Measurements from ENCODE around the gene ENPP6.
"Not testable (repeated sequence)": the region's sequence is repeated elsewhere in the genome, so short reads cannot be mapped to it uniquely, and the experiment has no call there.

Gene ENPP6

DNA sequence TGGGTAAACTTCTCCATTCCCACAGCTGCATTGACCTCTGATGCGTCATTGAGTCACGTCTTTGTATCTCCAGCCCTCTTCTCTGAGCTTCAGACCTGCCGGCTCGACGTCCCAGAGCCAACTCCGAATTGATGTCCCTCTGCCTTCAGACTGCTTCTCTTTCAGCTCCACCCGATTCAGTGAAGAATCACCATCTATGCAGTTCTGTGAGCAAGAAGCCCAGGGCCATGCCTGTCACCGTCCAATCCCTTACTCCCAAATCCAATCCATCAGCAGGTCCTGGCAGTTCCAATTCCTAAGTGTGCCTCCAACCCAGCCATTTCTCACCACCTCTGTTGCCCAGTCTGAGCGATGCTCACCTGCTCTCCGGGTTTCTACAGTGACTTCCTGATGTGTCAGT lies 70.7 kb downstream of the ENPP6 start:
- DNase-seq, result no peak

- DNase-seq, result no peak
These were observed 72.1 kb downstream of the ENPP6 start for GRCh38 chr4:184145596-184145995.

- DNase-seq, result no peak
These were observed 73.7 kb downstream of the ENPP6 start for GRCh38 chr4:184143770-184144564.

GRCh38 chr4:184142121-184143000 lies 75.3 kb downstream of the ENPP6 start:
- no peak for DNase-seq

GRCh38 chr4:184140901-184141300 lies 76.8 kb downstream of the ENPP6 start:
- DNase-seq, result not testable (repeated sequence)

GRCh38 chr4:184136525-184136924 lies 81.1 kb downstream of the ENPP6 start:
- DNase-seq, result no peak

- DNase-seq, result no peak
These were observed 90.9 kb downstream of the ENPP6 start for GRCh38 chr4:184126800-184127199.

DNA sequence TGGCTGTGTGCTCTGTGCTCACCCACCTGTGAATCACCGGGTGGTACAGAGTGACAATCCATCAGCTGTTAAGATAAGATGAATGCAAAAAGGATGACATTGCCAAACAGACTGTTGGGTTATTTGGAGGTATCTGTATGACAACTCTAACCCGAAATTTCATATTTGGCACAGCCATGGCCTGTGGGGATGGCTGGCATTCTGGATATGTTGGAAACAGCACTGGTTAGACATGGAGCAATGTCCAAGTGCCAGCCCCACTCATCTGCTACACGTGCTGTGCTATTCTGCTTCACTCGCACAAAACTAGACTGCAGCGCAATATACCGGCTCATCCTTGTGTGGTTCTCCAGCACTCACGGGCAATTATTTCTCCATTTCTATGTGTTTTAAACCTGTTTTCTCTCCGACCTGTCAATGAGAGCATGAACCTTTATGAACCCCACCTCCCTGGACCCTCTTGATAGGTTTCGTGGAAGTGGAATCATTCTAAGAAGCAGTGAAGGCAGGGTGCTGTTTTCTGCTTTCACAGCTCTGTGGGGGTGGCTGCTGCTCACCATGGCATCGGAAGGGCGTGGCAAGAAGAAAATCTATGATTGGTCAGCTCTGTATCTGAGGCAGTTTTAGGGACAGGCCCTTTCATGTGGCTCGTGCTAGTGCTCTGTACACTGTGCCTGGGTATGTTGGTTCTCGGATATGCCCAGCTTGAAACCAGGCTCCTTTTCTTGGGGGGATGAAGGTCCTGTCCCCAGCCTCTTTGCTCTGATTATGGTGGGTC lies 94.9 kb downstream of the ENPP6 start:
- DNase-seq, result no peak

DNA sequence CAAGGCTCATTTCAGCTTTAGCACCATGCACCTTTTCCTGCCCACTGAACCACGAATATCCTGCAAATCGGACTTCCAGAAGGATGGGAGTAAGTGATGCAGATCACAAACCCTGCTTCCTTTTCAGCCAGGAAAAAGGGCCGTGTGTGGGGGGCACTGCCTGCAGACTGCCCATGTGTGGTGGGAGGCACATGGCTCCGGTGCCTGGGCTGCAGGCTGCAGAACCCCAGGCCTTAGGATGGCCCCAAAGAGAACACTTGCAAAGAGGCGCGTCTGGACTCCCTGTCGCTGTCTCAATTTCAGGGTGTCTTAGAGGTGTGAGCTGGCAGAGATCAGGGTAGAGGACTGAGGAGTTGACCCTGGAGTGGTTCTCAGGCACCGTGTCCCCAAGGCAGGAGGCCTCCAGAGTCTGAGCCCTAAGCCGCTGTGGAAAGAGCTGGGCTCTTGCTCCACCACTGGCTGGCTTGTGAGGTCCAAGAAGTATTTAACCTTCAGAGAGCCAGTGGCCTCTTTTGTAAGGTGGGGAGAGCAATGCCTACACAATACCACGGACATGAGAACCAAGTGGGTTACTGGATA lies 97.0 kb downstream of the ENPP6 start:
- DNase-seq, result no peak

- no peak for DNase-seq
These were observed 99.9 kb downstream of the ENPP6 start for GRCh38 chr4:184117662-184118199.

- DNase-seq, result no peak
These were observed 102.3 kb downstream of the ENPP6 start for GRCh38 chr4:184115399-184115798.

DNA sequence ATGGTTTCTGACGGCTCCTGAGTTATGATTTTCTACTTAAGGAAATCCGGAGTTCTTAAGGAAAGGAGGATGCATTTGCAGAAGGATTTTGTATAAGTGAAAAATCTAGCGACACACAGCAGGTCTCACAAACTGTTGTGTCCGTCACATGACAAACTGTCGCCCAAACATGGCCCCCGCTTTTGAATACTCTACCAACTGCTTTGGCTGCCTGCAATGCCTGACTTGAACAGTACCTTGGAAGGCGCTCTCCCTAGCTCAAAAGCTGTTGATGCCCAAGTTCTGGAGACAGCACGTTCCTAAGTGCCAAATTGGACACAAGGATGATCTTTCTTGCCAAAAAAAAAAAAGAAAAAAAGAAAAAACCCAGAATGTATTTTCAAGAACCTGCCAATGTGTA lies 103.2 kb downstream of the ENPP6 start:
- no peak for DNase-seq

DNA sequence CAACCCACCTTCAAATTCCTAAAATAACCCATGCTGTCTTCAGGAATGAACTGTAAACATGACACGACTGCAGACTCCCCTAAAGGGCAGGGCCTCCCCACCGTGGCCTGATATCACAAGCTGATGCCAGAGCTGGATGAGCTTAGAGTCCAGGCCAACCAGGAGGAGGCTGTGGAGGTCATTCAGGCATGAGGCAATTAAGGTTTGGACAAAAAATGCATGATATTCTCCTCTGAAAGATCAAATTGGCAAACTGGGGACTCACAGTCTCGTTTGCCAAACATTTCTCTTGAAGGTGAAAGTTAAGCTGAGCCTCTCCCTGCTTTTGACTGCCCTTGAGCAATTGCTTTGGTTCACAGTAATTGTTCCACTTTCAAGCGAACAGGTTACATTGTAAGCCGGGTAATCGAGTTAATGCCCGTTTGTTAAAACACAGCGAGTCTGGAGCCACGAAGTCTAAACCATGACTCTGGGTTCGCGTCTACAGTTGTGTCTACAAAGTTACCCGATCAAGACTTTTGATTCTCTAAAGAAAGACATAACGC lies 105.6 kb downstream of the ENPP6 start:
- no peak for DNase-seq

- DNase-seq, result no peak
These were observed 106.3 kb downstream of the ENPP6 start for GRCh38 chr4:184111233-184111832.

GRCh38 chr4:184110452-184111224 lies 107.0 kb downstream of the ENPP6 start:
- DNase-seq, result no peak

DNA sequence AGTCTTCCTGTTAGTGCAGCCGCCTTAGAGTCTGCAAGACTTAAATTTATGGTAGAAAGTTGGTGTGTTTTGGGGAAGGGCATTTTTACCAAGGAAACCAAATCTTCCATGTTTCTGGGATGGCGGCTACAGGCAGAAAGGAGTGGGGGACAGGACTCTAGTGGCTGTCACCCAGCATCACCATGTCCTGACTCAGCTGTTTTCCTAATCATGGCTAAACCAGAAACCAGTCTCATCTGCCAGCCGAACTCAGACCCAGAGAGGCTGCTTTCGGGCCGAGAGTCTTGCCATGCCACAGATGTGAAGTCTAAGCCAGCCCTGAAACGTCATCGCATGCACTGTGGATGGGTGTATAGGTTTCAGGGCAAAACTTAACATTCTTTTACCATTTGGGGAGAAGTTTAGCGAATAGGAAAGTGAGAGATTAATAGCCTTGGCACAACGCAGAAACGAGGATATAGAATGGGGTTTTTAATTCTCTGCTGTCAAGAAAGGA lies 109.6 kb downstream of the ENPP6 start:
- no peak for DNase-seq

- no peak for DNase-seq
These were observed 113.1 kb downstream of the ENPP6 start for GRCh38 chr4:184104419-184105101.

- DNase-seq, result no peak
These were observed 114.0 kb downstream of the ENPP6 start for GRCh38 chr4:184103527-184104264.

GRCh38 chr4:184102927-184103326 lies 114.7 kb downstream of the ENPP6 start:
- no peak for DNase-seq

All from NK-92 treated with Interleukin-12 subunit alpha and Interleukin-12 subunit beta, amount 100 ng/mL, for 24 hours (cell line).